CD4-positive, alpha-beta T cell treated with Interleukin-15 for 4 hours (primary cell): ENCODE measurements around the gene HIRA.
"Not testable (repeated sequence)": the region's sequence is repeated elsewhere in the genome, so short reads cannot be mapped to it uniquely, and the experiment has no call there.

ENCODE experiments used
- DNase-seq: peaks from one replicate; pipeline ENCODE4 v3.0.0-alpha.2; 2020; ENCODE audit warnings: low spot score

HIRA gene

DNA sequence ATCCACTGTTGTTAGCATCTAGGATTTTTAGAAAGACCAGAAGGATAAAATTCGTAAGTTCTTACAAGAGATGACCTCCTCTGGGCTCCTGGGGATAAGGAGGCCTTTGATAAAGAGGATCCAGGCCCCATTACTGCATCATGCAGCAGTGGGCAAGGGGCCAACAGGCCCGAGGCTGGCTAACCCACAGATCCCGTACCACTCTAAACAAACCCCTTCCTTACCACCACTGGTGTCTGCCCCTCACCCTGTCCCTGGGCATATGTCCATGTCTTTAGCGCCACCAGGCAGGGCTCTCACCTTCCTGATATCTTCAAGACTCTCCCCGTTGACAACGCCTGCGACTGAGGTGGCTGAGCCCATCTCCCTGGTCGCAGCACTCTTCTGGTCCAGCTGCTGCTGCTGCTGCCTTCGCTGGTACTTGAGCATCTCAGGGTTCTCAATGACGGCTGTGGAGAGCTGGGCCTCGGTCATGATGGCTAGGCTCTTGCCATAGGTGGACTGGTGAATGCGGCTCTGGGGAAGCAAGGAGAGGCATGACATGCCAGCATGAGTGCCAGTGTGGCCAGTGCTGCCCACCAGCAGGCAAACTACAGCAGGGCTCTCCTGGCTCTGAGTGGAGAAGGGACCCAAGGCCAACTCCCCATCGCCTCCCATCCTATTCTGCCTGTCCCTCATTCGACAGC lies 46.2 kb downstream of the HIRA start:
- no peak for DNase-seq

DNA sequence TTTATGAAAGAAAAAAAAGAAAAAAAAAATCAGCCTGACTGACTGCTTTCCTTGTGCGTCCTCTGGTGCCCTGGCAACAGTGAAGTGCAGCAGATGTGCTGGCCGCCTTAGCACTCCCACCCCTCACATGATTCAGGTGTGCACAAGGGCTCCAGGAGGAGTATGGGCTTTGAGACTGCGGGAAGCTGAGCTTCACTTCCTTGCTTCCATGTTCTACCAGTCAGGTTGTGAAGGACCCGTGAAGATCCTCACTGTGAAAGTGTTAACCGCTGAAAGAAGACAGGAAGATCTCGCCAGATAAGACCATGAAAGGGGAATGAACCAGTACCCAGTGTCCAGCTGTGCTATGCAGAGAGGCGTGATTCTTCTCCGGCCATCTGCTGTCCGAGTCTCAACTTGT lies 48.2 kb downstream of the HIRA start:
- no peak for DNase-seq

DNA sequence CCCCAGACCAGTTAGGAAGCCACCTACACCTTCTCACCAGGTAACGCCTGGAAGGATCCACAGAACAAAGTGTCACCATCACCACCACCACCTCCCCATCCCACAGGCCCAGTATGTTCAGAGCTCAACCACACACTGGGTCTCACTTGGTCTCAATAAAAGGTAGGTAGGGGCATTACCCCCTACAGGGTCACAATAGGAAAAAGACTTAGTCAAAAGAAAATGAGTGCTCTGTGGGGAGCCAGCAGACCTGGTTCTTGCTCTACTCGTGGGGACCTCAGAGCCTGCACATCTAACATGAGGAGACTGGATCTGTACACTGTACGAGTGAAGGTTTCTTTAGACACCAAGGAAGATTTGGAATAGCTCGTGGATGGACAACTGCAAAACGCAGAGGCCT lies 49.3 kb downstream of the HIRA start:
- no peak for DNase-seq

DNA sequence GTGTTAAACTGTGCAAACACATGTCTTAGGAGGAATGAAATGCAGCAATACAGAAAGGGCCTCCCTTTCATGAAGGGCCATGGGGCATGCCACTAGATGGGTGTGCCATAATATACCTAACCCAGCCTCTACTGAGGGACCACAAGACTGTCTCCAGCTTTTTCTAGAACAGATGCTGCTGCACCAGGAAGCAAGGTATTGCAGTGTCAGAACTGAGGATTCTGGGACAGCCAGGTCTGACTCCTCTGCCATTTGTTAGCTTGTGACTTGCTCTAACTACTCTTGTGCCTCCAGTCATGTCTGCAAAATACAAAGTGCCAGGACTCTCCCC lies 53.2 kb downstream of the HIRA start:
- DNase-seq = no peak

DNA sequence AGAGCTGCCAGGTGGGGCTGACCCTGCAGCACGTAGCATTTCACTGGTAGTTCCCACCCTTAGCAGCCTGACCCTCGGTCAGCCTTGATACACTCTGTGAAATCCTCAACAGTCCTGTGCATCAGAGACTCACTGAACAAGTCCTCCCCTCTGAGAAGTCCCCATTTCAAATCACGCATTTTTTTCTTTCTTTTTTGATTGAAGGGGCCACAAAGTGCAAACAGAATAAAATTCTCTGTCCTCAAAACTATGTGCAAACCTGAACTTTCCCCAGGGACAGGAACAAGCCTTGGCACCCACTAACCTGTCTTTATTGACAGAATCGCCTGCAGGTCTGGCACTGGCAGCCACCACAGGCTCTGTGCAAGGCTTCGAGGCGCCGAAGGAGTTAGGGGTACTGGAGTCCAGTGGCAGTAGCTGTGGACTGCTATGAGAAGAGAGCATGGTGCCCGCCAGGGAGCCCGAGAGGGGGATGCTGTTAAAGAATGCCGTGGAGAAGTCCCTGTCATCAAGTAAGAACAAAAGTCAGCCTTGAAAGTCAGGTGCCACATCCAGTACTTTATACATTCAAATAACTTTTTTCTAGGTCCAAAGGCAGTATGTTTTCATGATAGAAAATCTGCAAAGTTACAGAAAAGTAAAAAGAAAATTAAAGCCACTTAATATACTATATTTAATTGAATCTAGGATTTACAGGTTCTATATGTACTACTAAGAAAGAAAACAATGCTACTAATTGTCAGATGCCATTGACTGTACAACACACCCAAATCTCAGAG lies 53.8 kb downstream of the HIRA start:
- DNase-seq = no peak

DNA sequence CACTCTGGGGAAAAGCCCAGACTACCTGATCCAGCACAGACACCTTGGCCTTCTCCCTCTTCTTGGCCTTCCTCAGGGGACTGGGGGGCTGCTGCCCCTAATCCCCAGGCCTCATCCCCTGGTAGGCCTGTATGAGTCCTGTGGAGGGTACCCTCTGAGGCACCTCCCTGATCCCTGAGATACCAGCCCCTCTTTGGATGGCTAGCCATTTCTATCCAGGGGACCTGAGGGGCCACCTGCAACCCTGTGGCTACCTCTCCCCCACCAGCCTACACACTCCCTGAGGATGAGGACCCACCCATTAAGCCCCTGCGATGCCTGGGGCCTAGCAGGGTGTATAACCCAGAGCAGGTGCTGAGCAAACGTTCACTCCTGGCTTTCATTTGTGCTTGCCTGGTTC lies 54.6 kb downstream of the HIRA start:
- DNase-seq = no peak

DNA sequence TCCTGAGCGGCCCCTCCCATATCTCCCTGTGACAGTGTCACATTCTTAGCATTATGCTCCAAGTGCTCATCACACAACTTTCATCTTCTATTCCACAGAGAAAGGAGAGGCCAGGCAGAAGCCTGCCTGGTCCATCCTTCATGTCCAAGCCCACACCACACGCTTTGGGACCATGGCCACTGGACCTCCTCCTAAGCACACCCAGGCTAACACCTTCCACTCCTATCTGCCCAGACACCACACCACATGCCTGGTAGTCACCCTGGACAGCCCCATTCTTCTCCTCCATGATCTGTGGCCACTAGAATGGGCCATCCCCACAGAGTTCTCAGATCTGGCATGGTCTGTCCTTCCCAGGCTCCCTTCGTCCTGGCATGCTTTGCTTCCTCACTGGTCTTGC lies 55.3 kb downstream of the HIRA start:
- DNase-seq = no peak

DNA sequence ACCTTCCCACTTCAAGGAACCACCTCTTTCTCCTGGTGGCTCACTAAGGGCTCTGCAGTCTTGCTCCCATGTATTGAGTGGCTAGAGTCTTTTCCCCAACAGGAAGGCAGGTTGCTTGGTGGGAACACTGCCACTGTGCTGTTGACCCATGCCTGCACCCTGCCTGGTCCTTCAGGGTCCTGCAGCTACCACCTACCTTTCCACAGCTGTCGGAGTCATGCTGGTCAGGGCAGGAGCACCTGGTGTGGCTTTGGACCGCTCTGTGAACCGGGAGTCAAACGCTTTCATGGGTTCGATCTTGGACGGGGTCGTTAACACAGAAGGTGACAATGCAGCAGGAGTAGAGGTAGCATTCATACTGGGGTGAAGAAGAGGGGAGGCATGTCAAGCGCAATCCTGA lies 56.1 kb downstream of the HIRA start:
- no peak for DNase-seq

DNA sequence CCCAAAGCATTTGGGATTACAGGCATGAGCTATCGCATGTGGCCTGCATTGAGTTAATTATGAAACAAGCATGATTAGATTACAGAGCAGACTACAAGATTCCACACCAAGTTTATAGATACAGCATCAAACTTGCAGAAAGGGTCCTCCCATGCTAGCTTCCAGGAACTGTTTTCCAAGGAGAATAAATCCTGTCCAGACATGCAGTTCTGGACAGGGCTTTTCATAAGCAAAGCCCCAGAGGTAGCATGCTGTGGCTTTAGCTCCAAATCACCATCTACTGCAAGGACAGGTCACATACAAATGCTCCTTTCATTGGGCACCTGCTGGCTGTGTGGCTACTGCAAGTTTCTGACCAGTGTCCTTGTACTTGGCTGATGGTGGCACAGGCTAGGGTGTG lies 57.1 kb downstream of the HIRA start:
- DNase-seq = no peak

DNA sequence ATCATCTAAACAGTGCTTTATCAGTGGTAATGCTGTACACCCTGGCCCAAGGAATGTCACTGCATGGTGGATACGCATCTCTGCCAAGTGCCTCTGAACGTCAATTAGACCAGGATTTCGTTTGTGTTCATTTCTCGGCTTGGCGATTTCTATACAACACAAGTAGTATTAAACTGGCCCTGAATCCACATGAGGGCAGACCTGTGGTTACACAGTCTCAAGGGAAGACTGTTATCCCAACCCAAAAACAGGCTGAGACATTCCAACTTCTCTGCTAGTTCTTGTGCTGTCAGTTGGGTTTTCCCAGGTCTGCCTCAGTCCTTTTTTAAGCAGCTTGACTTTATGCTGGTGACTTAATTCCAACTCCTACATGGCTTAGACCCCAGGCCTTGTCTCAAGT lies 58.1 kb downstream of the HIRA start:
- no peak for DNase-seq

DNA sequence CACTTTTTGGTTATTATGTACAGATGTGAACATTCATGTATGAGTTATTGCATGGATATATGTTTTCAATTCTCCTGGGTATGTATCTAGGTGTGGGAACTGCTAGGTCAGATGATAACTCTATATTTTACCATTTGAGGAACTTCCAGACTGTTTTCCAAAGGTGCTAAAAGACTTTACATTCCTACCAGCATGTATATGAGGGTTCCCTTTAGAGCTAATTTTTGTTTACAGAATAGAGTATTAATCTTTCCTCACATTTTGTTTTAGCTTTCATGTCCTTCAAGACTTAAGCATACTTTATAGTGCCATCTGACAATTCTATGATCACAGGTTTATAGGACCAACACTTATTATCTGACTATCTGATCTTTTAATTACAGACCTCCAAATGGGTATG lies 59.6 kb downstream of the HIRA start:
- DNase-seq = no peak

DNA sequence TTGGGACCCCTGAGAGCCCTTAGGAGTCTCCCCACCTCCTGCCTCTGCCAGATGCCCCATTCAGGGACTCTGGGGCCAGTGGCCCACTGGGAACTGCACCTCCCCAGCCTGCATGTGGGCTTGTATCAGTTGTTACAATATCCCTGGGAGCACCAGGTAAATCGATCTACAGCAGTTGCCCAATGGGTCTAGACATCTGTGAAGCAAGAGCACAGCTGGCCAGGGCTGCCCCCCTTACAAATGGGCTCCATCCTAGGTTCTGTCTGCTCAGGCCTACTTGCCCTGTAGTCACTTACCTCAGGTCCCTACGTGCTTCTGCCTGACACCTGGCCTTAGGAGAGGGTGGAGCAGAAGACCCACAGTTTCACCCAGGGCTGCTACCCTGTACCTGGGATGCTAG lies 62.7 kb downstream of the HIRA start:
- DNase-seq = no peak

DNA sequence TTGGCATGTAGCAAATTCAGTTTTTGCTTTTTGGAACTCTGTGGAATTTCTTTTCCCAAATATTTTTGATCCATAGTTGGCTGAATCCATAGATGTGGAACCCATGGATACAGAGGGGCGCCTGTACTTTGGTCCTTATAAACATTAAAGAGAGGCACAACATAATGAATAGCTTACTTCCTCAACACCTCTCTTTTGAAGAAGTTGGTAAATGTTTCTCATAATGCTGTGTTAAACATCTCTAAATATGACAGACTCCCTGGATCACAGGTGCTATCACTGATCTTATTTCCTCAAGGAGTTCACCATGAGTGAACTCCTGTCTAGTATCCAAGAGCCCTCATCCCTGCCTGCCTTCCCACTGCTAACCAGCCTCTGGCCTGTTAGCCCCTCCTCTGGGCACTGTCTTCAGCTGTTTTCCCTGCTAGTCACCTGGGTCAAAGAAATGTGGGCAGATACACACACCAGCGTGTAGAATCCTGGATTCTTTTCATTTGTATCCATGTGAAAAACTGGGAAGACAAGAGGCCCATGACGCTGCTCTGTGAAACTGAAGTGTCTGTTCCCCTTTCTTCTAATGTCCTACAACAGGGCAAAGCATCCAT lies 63.7 kb downstream of the HIRA start:
- DNase-seq = no peak

DNA sequence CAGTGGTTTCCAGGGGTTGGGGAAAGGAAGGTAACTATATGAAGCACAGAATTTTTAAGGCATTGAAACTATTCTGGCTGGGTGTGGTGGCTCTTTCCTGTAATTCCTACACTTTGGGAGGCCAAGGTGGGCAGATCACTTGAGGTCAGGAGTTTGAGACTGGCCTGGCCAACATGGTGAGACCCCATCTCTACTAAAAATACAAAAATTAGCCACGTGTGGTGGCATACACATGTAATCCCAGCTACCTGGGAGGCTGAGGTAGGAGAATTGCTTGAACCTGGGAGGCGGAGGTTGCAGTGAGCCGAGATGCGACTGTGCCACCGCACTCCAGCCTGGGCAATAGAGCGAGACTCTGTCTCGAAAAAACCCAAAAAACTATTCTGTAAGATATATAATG lies 68.0 kb downstream of the HIRA start:
- not testable (repeated sequence) for DNase-seq

DNA sequence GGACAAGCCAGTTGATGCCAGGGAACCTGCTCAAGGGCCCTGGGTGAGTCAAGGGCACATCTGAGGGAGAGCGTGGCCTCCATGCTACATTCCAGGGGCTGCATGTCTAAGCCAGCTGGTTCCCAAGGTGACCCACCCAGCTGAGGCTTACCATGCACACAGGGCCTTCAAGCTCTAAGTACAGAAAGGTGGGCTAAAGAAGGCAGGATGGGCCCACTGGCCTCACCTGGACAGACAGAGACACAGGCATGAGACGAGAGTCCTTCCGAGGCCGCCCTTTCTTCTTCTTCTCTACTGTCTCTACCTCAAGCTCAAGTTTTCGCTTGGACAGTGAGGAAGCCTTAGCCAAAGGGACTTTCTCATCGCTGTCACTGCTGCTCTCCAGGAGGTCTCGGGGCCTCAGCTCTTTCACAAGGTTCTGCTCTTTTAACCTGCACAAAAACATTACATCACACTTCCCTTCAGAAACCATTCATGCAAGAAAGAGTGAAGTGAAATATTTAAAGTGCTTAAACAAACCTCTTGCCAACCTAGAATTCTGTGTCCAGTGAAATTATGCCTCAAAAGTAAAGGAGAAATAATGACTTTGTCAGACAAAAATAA lies 69.9 kb downstream of the HIRA start:
- DNase-seq = no peak

DNA sequence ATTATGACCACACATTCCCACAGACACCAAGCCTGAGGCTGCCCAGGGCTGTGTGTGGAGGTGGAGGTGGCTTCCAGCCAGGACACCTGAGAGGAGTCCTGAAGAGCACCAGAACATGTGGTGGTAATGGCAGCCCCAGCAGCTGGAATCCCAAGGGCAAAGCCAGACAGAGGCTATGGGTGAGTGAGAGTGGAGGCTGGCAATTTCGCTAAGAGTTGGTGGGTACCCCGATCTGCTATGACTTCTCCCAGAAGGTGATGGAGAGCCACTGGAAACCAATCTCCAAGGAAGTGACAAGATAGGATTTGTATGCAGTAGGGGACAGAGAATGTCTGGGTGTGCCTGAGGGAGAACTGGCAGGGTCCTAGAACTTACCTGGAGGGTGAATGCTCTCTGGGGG lies 70.7 kb downstream of the HIRA start:
- DNase-seq = no peak

DNA sequence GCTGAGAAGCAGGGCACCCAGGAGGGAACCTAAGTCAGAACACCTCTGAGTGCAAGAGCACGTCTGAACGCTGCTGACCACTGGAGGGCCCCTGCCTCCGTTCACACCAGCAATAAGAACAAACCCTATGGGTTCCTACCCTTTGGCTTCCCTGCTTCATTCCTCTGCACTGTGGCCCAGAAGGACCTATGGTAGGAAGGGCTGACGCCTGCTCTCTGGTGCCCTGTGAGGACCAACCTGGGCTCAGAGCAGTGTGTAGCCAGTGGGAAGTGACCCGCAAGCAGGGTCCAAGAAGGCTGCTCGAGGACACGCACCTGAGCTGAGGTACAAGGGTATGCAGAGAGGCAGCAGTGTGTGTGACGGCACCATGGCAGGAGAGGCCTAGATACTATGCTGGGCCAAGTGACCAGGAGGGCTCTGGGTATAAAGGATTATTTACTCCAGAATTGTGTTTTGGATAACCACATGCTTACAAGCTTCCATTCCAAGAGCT lies 71.2 kb downstream of the HIRA start:
- DNase-seq = no peak

DNA sequence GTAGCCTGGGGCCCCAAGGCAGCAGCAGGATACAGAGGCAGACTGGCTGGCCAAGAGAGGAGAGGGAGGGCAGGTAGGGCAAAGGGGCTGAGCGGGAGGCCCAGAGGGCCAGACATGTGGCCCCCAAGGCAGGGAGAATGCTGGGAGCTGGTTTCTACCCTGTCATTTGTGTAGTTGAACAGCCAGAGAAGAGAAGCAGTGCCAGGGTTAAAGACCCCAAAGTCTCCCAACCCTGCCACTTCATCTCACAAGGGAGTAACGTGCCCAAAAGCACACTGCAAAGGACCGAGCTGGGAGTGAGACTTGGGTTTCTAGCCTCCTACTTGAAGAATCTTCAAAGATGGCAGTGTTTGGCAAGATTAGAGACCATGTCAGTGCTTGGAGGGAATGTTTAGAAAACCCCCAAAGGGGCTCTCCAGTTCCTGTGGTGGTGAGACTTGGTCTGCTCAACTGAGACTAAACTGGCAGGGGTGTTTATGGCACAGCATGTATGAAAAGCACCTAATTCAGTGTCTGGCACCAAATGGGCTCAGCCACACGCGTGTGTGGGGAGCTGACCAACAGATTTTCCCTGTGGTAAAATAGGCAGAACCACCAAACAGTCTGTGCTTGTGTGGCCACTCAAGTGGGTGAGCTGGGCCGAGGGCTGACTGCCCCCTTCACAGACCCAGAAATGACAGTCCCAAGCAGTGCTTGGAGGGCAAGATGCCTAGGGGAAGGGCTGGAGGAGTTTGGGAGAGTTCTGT lies 71.8 kb downstream of the HIRA start:
- DNase-seq = no peak

DNA sequence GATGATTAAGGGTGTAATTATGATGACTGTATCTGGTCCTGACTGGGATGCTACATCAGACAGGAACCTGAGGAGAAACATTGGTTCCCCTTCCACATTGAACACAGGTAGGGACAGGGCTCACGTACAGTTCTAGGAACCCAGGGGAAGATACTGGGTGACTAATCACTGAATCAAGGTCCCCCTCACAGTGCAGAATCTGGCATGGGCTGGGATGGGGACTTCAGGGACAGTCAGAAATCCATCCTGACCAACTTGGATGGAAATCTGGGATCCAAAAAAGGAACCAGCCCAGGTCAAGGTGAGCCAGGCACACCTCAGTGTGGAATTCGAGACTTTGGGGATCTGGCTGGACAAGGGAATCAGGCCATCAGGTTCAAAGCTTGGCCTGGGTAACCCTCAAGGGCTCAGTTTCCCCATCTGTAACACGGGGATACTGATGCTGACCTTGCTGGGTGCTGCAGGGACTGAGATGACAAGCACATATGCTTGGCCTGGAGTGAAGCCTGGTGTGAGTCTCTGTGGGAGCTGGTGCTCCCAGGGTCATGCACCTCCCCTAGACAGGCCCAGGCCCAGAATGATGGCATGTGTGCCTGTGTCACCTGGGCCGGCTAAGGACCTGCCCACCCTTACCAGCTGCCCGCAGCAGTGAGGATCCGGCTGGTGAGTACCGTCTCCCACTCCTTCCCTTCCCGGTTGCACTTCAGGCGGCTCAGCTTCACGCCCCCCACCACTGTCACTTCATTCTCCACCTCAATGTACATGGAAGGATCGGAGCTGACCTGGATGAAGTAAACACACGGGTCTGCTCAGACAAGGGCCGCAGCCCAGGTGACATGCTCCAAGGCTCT lies 72.6 kb downstream of the HIRA start:
- DNase-seq = no peak

DNA sequence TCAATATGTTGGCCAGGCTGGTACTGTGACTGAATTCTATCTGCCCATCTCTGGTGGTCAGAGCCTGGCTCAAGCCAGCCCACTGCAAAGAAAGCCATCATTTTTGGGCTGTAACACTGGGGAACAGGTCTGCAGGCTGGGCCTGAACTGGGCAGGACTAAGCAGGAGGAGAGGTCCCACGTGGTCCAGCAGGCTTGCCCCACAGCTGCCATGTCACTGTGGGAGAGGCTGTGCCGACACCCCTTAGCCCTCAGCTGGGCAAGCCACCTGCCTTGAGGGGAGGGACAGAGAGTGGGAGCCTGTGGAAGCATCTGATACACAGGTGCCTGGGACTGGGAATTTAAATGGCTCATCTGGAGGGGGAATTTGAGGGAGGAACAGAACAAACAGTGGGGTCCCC lies 73.3 kb downstream of the HIRA start:
- no peak for DNase-seq
